ENCODE data around the gene USP33.

DNA sequence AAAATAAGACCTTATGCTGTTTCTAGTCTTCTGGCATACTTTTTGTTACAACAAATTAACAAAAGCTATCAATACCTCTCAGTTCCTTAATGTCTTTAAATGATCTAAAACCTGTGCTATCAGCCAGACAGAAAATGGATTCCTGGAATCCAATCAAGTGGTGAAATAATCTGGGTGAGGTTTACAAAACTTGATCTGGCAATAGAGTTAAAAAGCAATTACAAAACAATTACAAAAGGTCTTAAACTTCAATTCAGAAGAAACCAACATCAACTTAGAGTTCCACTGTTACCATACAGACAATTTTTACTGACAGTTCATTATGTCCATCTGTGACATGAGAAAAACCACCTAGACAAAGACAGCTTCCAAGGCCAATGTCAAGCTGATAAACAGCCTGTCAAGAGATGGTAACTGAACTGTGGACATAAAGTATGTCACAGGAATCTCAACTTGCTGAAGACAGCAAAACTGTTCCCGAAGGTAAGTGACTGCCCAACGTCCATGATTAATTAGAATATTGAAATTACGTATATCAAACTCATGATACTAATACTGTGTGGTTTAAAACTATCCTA lies 94.6 kb downstream of the USP33 start:
- TF ChIP-seq, protein P1, sequence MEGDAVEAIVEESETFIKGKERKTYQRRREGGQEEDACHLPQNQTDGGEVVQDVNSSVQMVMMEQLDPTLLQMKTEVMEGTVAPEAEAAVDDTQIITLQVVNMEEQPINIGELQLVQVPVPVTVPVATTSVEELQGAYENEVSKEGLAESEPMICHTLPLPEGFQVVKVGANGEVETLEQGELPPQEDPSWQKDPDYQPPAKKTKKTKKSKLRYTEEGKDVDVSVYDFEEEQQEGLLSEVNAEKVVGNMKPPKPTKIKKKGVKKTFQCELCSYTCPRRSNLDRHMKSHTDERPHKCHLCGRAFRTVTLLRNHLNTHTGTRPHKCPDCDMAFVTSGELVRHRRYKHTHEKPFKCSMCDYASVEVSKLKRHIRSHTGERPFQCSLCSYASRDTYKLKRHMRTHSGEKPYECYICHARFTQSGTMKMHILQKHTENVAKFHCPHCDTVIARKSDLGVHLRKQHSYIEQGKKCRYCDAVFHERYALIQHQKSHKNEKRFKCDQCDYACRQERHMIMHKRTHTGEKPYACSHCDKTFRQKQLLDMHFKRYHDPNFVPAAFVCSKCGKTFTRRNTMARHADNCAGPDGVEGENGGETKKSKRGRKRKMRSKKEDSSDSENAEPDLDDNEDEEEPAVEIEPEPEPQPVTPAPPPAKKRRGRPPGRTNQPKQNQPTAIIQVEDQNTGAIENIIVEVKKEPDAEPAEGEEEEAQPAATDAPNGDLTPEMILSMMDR (IDR thresholded peaks at IDR 0.05): no peak
- no peak for TF ChIP-seq POLR2A (IDR thresholded peaks at IDR 0.05)
